K562 (cell line): ENCODE data around the gene TBRG1. TPM values are rescaled to one million over a fixed set of nuclear protein-coding genes. Genes with fewer than 3 reads are reported as not detected.
A peak's percentile ranks its signal among the peaks of the same experiment; 100 is the strongest.

Experiments used
- ATAC-seq: fragments of 200-7000 bp; cut with Tn5 transposase; 3 replicates; pipeline ENCODE4 v1.9.1; 2020; ENCODE audit warnings: moderate library complexity
- BruUV-seq: library from RNA; stranded (reverse); fragments of 400-500 nt; replicated peaks from 2 replicates; lab custom pipeline; 2021; lab: Mats Ljungman, UMichigan
- CTCF ChIA-PET: fragments of 300-600 bp; formaldehyde crosslinking; extraction: SDS; loops from one replicate; lab custom pipeline; 2021; ENCODE audit warnings: low intra/inter-chr PET ratio; lab: Yijun Ruan, JAX
- POLR2A ChIA-PET: fragments of 300-600, 350-650 bp; sonication (Branson Sonifier 250); formaldehyde crosslinking; extraction: SDS; loops from one replicate; lab custom pipeline; 2021; ENCODE audit warnings: antibody characterized with exemption, inconsistent platforms; lab: Yijun Ruan, JAX
- DNase-seq, 4 experiments: peaks; one replicate each; pipeline versions ENCODE4 v3.0.0 to v3.0.0-alpha.2; 2011 to 2018; ENCODE audit warnings: low spot score in 3 of 4, mixed read lengths in 3 of 4; ENCODE audit errors: extremely low read depth in 1 of 4
- FAIRE-seq: peaks from 2 replicates; lab custom pipeline; 2011; peaks lifted over from hg19 to GRCh38; lab: Jason Lieb, UNC
- H2AFZ ChIP-seq: 2 replicates; pipeline ENCODE4 v1.6.0; 2011; ENCODE audit warnings: low read depth, low read length, control low read depth, inconsistent platforms
- H3K27ac ChIP-seq: fragments of 200-600 bp; 3 replicates; pipeline ENCODE4 v1.8.0; 2011; ENCODE audit warnings: low read depth, mild to moderate bottlenecking, control low read depth, inconsistent platforms, low read length, moderate library complexity, mixed read lengths; ENCODE audit errors: extremely low read depth
- H3K27me3 ChIP-seq, 2 experiments: fragments of 300-600 bp in 1 of 2; 2 replicates in 1 of 2; 3 replicates in 1 of 2; pipeline versions ENCODE4 v1.6.0 to v1.8.0; 2011; ENCODE audit warnings: inconsistent platforms in 2 of 2, low read length in 2 of 2, mild to moderate bottlenecking in 1 of 2, mixed read lengths in 1 of 2, moderate library complexity in 1 of 2; ENCODE audit not compliant: control insufficient read depth in 2 of 2, insufficient read depth in 2 of 2
- H3K36me3 ChIP-seq: fragments of 300-600 bp; 3 replicates; pipeline ENCODE4 v1.8.0; 2011; ENCODE audit warnings: mild to moderate bottlenecking, low read length, inconsistent platforms; ENCODE audit not compliant: control insufficient read depth, insufficient read depth
- H3K4me1 ChIP-seq, 2 experiments: fragments of 200-600 bp in 1 of 2; replicated peaks in 1 of 2; 2 replicates in 1 of 2; 3 replicates in 1 of 2; pipeline versions ENCODE4 v1.5.1 to v1.8.0; 2011; ENCODE audit warnings: inconsistent platforms in 2 of 2, low read length in 2 of 2, mild to moderate bottlenecking in 1 of 2, mixed read lengths in 1 of 2, moderate library complexity in 1 of 2; ENCODE audit not compliant: control insufficient read depth in 2 of 2, insufficient read depth in 2 of 2
- H3K4me2 ChIP-seq: 2 replicates; pipeline ENCODE4 v1.6.1; 2011; ENCODE audit warnings: low read length, control low read depth, inconsistent platforms, mixed read lengths; ENCODE audit not compliant: insufficient read depth
- H3K4me3 ChIP-seq: fragments of 200-600 bp; sonication (generic), shearing (Covaris generic); 2 replicates; pipeline ENCODE4 v1.5.1; 2016; ENCODE audit warnings: control low read depth, inconsistent platforms
- H3K79me2 ChIP-seq: fragments of 200-600 bp; 3 replicates; pipeline ENCODE4 v1.8.0; 2011; ENCODE audit warnings: low read length, inconsistent platforms; ENCODE audit not compliant: control insufficient read depth, insufficient read depth
- H3K9ac ChIP-seq, 2 experiments: 2 replicates each; pipeline versions ENCODE4 v1.6.0 to v1.6.1; 2011; ENCODE audit warnings: low read depth in 2 of 2, low read length in 2 of 2, control low read depth in 1 of 2, inconsistent platforms in 1 of 2, mild to moderate bottlenecking in 1 of 2, mixed read lengths in 1 of 2; ENCODE audit not compliant: insufficient read depth in 1 of 2
- H3K9me1 ChIP-seq: one replicate; pipeline ENCODE4 v1.6.0; 2011; ENCODE audit warnings: inconsistent platforms, mild to moderate bottlenecking, low read length, moderate library complexity; ENCODE audit not compliant: control insufficient read depth, insufficient read depth
- H3K9me3 ChIP-seq: replicated peaks from 2 replicates; pipeline ENCODE4 v1.5.1; 2011; ENCODE audit warnings: low read depth, low read length, inconsistent platforms; ENCODE audit not compliant: control insufficient read depth, insufficient read depth
- H4K20me1 ChIP-seq: replicated peaks from 2 replicates; pipeline ENCODE4 v1.6.1; 2011; ENCODE audit warnings: low read length, inconsistent platforms, mixed read lengths; ENCODE audit not compliant: control insufficient read depth, insufficient read depth
- CREB3 ChIP-seq: fragments of 450-650 bp; conservative IDR thresholded peaks from 2 replicates; pipeline ENCODE4 v1.6.1; 2016; ENCODE audit warnings: missing genetic modification characterization, low read depth, mild to moderate bottlenecking, missing compliant biosample characterization, moderate library complexity
- EP400 ChIP-seq: fragments of 450-650 bp; IDR thresholded peaks from 2 replicates; pipeline ENCODE4 v1.6.1; 2017; ENCODE audit warnings: antibody characterized with exemption, mild to moderate bottlenecking, moderate library complexity
- FOXJ2 ChIP-seq: fragments of 200-800 bp; sonication (Bioruptor generic); IDR thresholded peaks from 2 replicates; pipeline ENCODE4 v1.6.1; 2016; ENCODE audit warnings: missing genetic modification characterization, missing compliant biosample characterization
- IRF9 ChIP-seq: fragments of 450-650 bp; IDR thresholded peaks from 2 replicates; pipeline ENCODE4 v1.6.1; 2016; ENCODE audit warnings: missing biosample characterization, missing genetic modification characterization
- KLF16 ChIP-seq: IDR thresholded peaks from 2 replicates; pipeline ENCODE4 v1.6.1; 2016; ENCODE audit warnings: antibody characterized with exemption
- MYNN ChIP-seq, 2 experiments: sonication (generic); formaldehyde crosslinking in 1 of 2; IDR thresholded peaks; 2 replicates each; pipeline versions ENCODE4 v1.5.0 to v1.6.1; 2016 to 2020; ENCODE audit warnings: antibody characterized with exemption in 1 of 2, missing genetic modification reagents in 1 of 2
- NFIX ChIP-seq: fragments of 250-450 bp; sonication (Bioruptor Pico); IDR thresholded peaks from 2 replicates; pipeline ENCODE4 v1.4.0; 2020; ENCODE audit warnings: low read depth, mild to moderate bottlenecking, moderate library complexity
- NONO ChIP-seq, 2 experiments: fragments of 200-400 bp in 1 of 2; fragments of 450-650 bp in 1 of 2; formaldehyde crosslinking in 1 of 2; IDR thresholded peaks; 2 replicates each; pipeline ENCODE4 v1.6.1; 2017; ENCODE audit warnings: low read depth in 2 of 2, mild to moderate bottlenecking in 2 of 2, moderate library complexity in 2 of 2, low read length in 1 of 2
- POLR2AphosphoS2 ChIP-seq: IDR thresholded peaks from 2 replicates; pipeline ENCODE4 v1.6.1; 2012; ENCODE audit warnings: low read length, improper control_type of control experiment
- POLR2B ChIP-seq: fragments of 450-650 bp; IDR thresholded peaks from 2 replicates; pipeline ENCODE4 v1.6.1; 2018; ENCODE audit warnings: low read depth; ENCODE audit not compliant: partially characterized antibody
- TAF7 ChIP-seq: fragments of 450-650 bp; IDR thresholded peaks from 2 replicates; pipeline ENCODE4 v1.6.1; 2016; ENCODE audit warnings: missing genetic modification characterization, missing compliant biosample characterization
- TFAM ChIP-seq: fragments of 250-450 bp; sonication (Bioruptor Pico); conservative IDR thresholded peaks from 2 replicates; pipeline ENCODE4 v1.5.0; 2021; ENCODE audit warnings: mild to moderate bottlenecking, moderate library complexity
- ZBED1 ChIP-seq: IDR thresholded peaks from 2 replicates; pipeline ENCODE4 v1.6.1; 2014
- ZBTB26 ChIP-seq: fragments of 450-650 bp; formaldehyde crosslinking; IDR thresholded peaks from 2 replicates; pipeline ENCODE4 v1.4.0; 2022; ENCODE audit warnings: missing genetic modification characterization
- ZNF184 ChIP-seq: sonication (generic); formaldehyde crosslinking; IDR thresholded peaks from 2 replicates; pipeline ENCODE4 v1.5.0; 2020; ENCODE audit warnings: missing genetic modification reagents
- ZNF316 ChIP-seq: fragments of 450-650 bp; IDR thresholded peaks from 2 replicates; pipeline ENCODE4 v1.6.1; 2016
- whole genome bisulfite sequencing: fragments of 100-300 bp; shearing (Covaris generic); methylation state at CpG from one replicate; pipeline ENCODE4 v1.1.6; 2016; ENCODE audit warnings: low coverage, mixed read lengths; ENCODE audit not compliant: insufficient coverage; ENCODE audit errors: missing lambda C conversion rate; 5-methylcytosine and 5-hydroxymethylcytosine counted together
- in situ Hi-C: fragments of 300-500 bp; cut with MboI; formaldehyde crosslinking; loops from 4 replicates; pipeline ENCODE4 v1.15.0; 2018; ENCODE audit warnings: inconsistent platforms, mixed read lengths
- intact Hi-C: fragments of 100-400 bp; cut with micrococcal nuclease; formaldehyde crosslinking; loops from 2 replicates; pipeline ENCODE4 v1.14.2; 2022
- polyA plus RNA-seq, 8 experiments: library from polyadenylated mRNA; depleted of rRNA in 4 of 8; stranded (reverse) in 5 of 8; unstranded in 3 of 8; fragments of >200 nt; fragmentation: Nextera tagmentation in 2 of 8; fragmentation: Illumina TruSeq in 1 of 8; extraction: Ambion mirVana in 2 of 8; extraction: Trizol in 1 of 8; gene quantifications; 2 replicates each; pipeline versions ENCODE4 v1.2.1 to v1.2.3, GENCODE V29; 2011 to 2014; ENCODE audit warnings: inconsistent platforms in 1 of 8, missing spikeins in 1 of 8
- total RNA-seq, 7 experiments: library from RNA; depleted of rRNA in 6 of 7; stranded (reverse); fragments of >200 nt in 6 of 7; fragmentation: Illumina TruSeq in 2 of 7; extraction: Trizol in 2 of 7; gene quantifications; 2 replicates each; pipeline versions ENCODE4 v1.2.1 to v1.2.3, GENCODE V29; 2011 to 2021; ENCODE audit warnings: low replicate concordance in 1 of 7
- TF ChIP-seq, protein P1 (sequence below): IDR thresholded peaks from 2 replicates; pipeline ENCODE4 v1.6.1; 2016; ENCODE audit warnings: missing genetic modification characterization, missing compliant biosample characterization

The TBRG1 gene
- total and polyA plus RNA-seq, 9 of the 15 experiments (the other 6 are each of a cell fraction or from before 2014, with no cell fraction given) = 8.7 to 30.0 (median 20.2) TPM

DNA sequence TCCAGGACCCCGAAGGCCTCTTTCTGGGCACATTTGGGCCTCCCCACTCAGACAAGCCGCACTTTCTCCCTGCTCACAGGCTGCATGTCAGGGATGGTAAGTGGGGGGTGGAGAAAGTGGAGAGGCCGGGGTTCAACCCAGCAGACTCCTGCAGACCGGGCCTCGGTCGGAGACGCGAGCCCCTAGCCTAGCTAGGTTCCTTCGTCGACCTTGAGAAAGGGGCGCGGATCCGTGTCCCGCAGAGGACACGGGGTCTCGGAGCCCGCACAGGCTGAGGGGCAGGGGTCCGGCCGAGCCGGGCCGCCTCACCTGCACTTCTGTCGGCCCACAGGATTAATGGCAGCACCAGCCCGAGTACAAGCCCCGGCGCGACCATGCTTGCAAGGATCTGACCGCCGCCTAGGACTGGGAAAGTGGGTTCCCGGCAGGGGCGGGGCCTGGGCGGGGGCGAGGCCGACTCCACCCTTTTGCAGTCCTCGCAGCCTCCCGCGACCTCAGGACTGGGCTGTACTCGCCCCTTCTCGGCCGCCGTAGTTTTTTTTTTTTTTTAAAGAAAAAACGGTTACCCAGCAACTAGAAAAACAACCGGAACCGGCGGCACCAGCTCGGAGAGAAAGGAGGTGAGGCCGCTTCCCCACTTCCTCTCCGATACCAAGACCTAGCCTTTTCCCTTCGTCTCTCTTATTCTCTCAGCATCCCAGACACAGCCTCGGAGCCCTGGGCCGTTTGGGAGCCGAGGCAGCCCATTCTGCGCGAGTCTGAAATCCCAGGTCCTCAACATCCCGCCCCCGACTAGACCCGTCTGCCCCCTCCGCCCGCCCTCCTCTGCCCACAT, 50.9 kb downstream of the TBRG1 start, which contains the start of the genes SIAE and SPA17:
TSS of gene SIAE (minus strand) at position 407 of the 835 bp plus-strand sequence. CDS start at position 376, 31 bp downstream.
TSS of gene SPA17 (plus strand) at position 572 of the 835 bp plus-strand sequence. CDS start 1,361 bp downstream, outside the sequence.
- Histone ChIP-seq H3K9ac (peak within 1 kb of the TSS; percentile 86 to 97), H4K20me1 (no peaks in the 10 kb centered on the region), H3K9me3 (peaks cover 2% of the 10 kb centered on the region; the same call in 1 of the 2 replicates), H2AFZ (peak within 1 kb of the TSS; percentile 96), H3K4me1 (peaks cover 4 to 14% of the 10 kb centered on the region in 2 experiments), H3K27ac (peak within 1 kb of the TSS; percentile 76), H3K27me3 (no peaks in the 10 kb centered on the region), H3K4me3 (peak within 1 kb of the TSS; percentile 83), H3K9me1 (no peaks in the 10 kb centered on the region), H3K36me3 (no peaks in the 10 kb centered on the region), H3K4me2 (peak within 1 kb of the TSS; percentile 81), H3K79me2 (peaks cover 5% of the 10 kb centered on the region; the same call in 1 of the 3 replicates)
- DNase-seq (peak; percentile 95 to 98 (median 97)), ATAC-seq (peak; percentile 99), FAIRE-seq (peak; percentile 23)
- TSS peak; percentile 82 for BruUV-seq
- POLR2A ChIA-PET = interaction anchor here (0.5 to 1.2 kb wide), 8 partner anchors 8 to 768 kb away, joined by 3 to 6 read pairs (median 3); no protein-coding TSS in a partner anchor
- WGBS = under 1% methylated on average over 36 of the region's 58 CpGs
- in situ Hi-C loops (loop anchor here (5.0 to 10.0 kb wide), 2 partner anchors 91 to 164 kb away; partner anchors contain the start of gene ESAM), intact Hi-C loops (no loop called here)
- CTCF ChIA-PET = interaction anchor here (0.5 to 1.7 kb wide), 2 partner anchors 164 to 434 kb away, joined by 6 to 7 read pairs; no protein-coding TSS in a partner anchor
- peak; percentile 41 for TF ChIP-seq EP400
- TF ChIP-seq FOXJ2 (tag) = peak; percentile 100
- TF ChIP-seq, protein P1, sequence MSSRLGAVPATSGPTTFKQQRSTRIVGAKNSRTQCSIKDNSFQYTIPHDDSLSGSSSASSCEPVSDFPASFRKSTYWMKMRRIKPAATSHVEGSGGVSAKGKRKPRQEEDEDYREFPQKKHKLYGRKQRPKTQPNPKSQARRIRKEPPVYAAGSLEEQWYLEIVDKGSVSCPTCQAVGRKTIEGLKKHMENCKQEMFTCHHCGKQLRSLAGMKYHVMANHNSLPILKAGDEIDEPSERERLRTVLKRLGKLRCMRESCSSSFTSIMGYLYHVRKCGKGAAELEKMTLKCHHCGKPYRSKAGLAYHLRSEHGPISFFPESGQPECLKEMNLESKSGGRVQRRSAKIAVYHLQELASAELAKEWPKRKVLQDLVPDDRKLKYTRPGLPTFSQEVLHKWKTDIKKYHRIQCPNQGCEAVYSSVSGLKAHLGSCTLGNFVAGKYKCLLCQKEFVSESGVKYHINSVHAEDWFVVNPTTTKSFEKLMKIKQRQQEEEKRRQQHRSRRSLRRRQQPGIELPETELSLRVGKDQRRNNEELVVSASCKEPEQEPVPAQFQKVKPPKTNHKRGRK (tag) = no peak
- no peak for TF ChIP-seq NFIX
- TF ChIP-seq POLR2AphosphoS2 = no peak
- no peak for TF ChIP-seq ZNF316
- peak; percentile 71 for TF ChIP-seq TAF7
- no peak for TF ChIP-seq TFAM
- TF ChIP-seq CREB3 (tag) = no peak
- TF ChIP-seq MYNN (IDR thresholded peaks at IDR 0.05) = no peak
- TF ChIP-seq MYNN (CRISPR knock-in tag; IDR thresholded peaks at IDR 0.05) = no peak
- no peak for TF ChIP-seq ZBED1
- no peak for TF ChIP-seq IRF9 (tag)
- no peak for TF ChIP-seq ZNF184 (CRISPR knock-in tag)
- TF ChIP-seq KLF16 = peak; percentile 62; the same call in 1 of the 2 replicates
- TF ChIP-seq POLR2B = peak; percentile 63
- TF ChIP-seq NONO (IDR thresholded peaks at IDR 0.05; ENCODE audit: low read depth in 2 of 2, low read length in 1 of 2) = no peak
- no peak for TF ChIP-seq ZBTB26
